A549 (cell line): Measurements from ENCODE around the gene LAGE3. TPM values are rescaled to one million over a fixed set of nuclear protein-coding genes. Genes with fewer than 3 reads are reported as not detected.

Source experiments
- ATAC-seq, 2 experiments: fragments of 200-7000 bp in 1 of 2; fragments of >200 bp in 1 of 2; cut with Nextera tagmentation in 1 of 2; cut with Tn5 transposase in 1 of 2; 3 replicates each; pipeline versions ENCODE4 v1.8.0 to v1.9.1; 2018 to 2020; ENCODE audit warnings: mild to moderate bottlenecking in 1 of 2, moderate library complexity in 1 of 2
- CTCF ChIA-PET: fragments of 300-600 bp; sonication (Branson Sonifier 250); formaldehyde crosslinking; extraction: SDS; loops from one replicate; lab custom pipeline; 2021; ENCODE audit warnings: antibody characterized with exemption, inconsistent platforms; lab: Yijun Ruan, JAX
- POLR2A ChIA-PET: fragments of 350-600 bp; formaldehyde crosslinking; extraction: SDS; loops from one replicate; lab custom pipeline; 2021; ENCODE audit warnings: antibody characterized with exemption, inconsistent platforms; lab: Yijun Ruan, JAX
- DNase-seq, 2 experiments: peaks; one replicate each; pipeline versions ENCODE4 v3.0.0 to v3.0.0-alpha.2; 2011 to 2016; ENCODE audit warnings: low read depth in 1 of 2, low spot score in 1 of 2
- FAIRE-seq: peaks from 2 replicates; lab custom pipeline; 2011; peaks lifted over from hg19 to GRCh38; lab: Jason Lieb, UNC
- H3K27ac ChIP-seq, 2 experiments: fragments of >200 bp; sonication (Bioruptor Twin); formaldehyde crosslinking; 3 replicates each; pipeline ENCODE4 v1.5.1; 2016 to 2017
- H3K4me1 ChIP-seq: fragments of >200 bp; sonication (Bioruptor Twin); formaldehyde crosslinking; 3 replicates; pipeline ENCODE4 v1.6.1; 2016
- H3K4me2 ChIP-seq: fragments of >200 bp; sonication (Bioruptor Twin); formaldehyde crosslinking; 3 replicates; pipeline ENCODE4 v1.6.1; 2016
- H3K4me3 ChIP-seq: fragments of >200 bp; sonication (Bioruptor Twin); formaldehyde crosslinking; 3 replicates; pipeline ENCODE4 v1.5.1; 2016
- H3K9me3 ChIP-seq: fragments of >200 bp; sonication (Bioruptor Twin); formaldehyde crosslinking; 3 replicates; pipeline ENCODE4 v1.6.1; 2016
- CBX8 ChIP-seq: fragments of 200-600 bp; sonication (generic); IDR thresholded peaks from 2 replicates; pipeline ENCODE4 v1.6.1; 2016
- CHD2 ChIP-seq: fragments of 150-350 bp; IDR thresholded peaks from 2 replicates; pipeline ENCODE4 v1.6.1; 2014; ENCODE audit warnings: low read length; ENCODE audit not compliant: partially characterized antibody
- CTCF ChIP-seq: fragments of >200 bp; sonication (Bioruptor Twin); formaldehyde crosslinking; IDR thresholded peaks from 3 replicates; pipeline ENCODE4 v1.5.1; 2016
- EHMT2 ChIP-seq: fragments of 200-600 bp; sonication (generic); IDR thresholded peaks from 2 replicates; pipeline ENCODE4 v1.6.1; 2016; ENCODE audit warnings: antibody characterized with exemption, low read depth, mild to moderate bottlenecking, moderate library complexity
- ELK1 ChIP-seq: fragments of 150-350 bp; IDR thresholded peaks from 2 replicates; pipeline ENCODE4 v1.6.1; 2014; ENCODE audit warnings: low read depth, mild to moderate bottlenecking, low read length
- FOSL2 ChIP-seq, 2 experiments: fragments of 450-650 bp in 1 of 2; fragments of >200 bp in 1 of 2; sonication (Bioruptor Twin) in 1 of 2; formaldehyde crosslinking; IDR thresholded peaks; 2 replicates each; pipeline versions ENCODE4 v1.5.0 to v1.6.1; 2016 to 2020; ENCODE audit warnings: mild to moderate bottlenecking in 1 of 2, moderate library complexity in 1 of 2
- HDAC2 ChIP-seq: fragments of 200-600 bp; sonication (generic); IDR thresholded peaks from 2 replicates; pipeline ENCODE4 v1.6.1; 2016
- JUN ChIP-seq, 2 experiments: fragments of >200 bp; sonication (Bioruptor Twin); formaldehyde crosslinking; IDR thresholded peaks; 2 replicates in 1 of 2; 3 replicates in 1 of 2; pipeline ENCODE4 v1.6.1; 2016 to 2017
- JUNB ChIP-seq: fragments of >200 bp; sonication (Bioruptor Twin); formaldehyde crosslinking; IDR thresholded peaks from 2 replicates; pipeline ENCODE4 v1.6.1; 2016
- KDM5A ChIP-seq: fragments of 200-600 bp; sonication (generic); IDR thresholded peaks from 2 replicates; pipeline ENCODE4 v1.6.1; 2016; ENCODE audit warnings: antibody characterized with exemption, mild to moderate bottlenecking
- NPAS2 ChIP-seq: fragments of 250-450 bp; sonication (Bioruptor Pico); IDR thresholded peaks from 2 replicates; pipeline ENCODE4 v1.8.0; 2022; ENCODE audit warnings: mild to moderate bottlenecking, moderate library complexity, borderline replicate concordance
- NR3C1 ChIP-seq: fragments of >200 bp; sonication (Bioruptor Twin); formaldehyde crosslinking; IDR thresholded peaks from 3 replicates; pipeline ENCODE4 v1.6.1; 2017
- PHF8 ChIP-seq: fragments of 200-600 bp; sonication (generic); IDR thresholded peaks from 2 replicates; pipeline ENCODE4 v1.6.1; 2016; ENCODE audit warnings: low read depth, mild to moderate bottlenecking, antibody characterized with exemption, moderate library complexity, borderline replicate concordance
- POLR2A ChIP-seq: IDR thresholded peaks from 2 replicates; pipeline ENCODE4 v1.6.1; 2012; ENCODE audit warnings: mild to moderate bottlenecking, low read length
- POLR2AphosphoS2 ChIP-seq: conservative IDR thresholded peaks from 2 replicates; pipeline ENCODE4 v1.6.1; 2012; ENCODE audit warnings: low read length, improper control_type of control experiment, inconsistent platforms
- RCOR1 ChIP-seq: fragments of 150-350 bp; IDR thresholded peaks from 2 replicates; pipeline ENCODE4 v1.6.1; 2014; ENCODE audit warnings: antibody characterized with exemption, low read length, low read depth
- ZFP36 ChIP-seq: fragments of 450-650 bp; IDR thresholded peaks from 2 replicates; pipeline ENCODE4 v1.6.1; 2014; ENCODE audit warnings: borderline replicate concordance; ENCODE audit not compliant: partially characterized antibody
- ZNF302 ChIP-seq: fragments of 250-450 bp; sonication (Bioruptor Pico); IDR thresholded peaks from 2 replicates; pipeline ENCODE4 v1.9.0; 2021; ENCODE audit warnings: inconsistent platforms, mild to moderate bottlenecking, moderate library complexity
- WGBS: methylation state at CpG from one replicate; pipeline ENCODE4 v1.1.6; 2017; ENCODE audit errors: missing lambda C conversion rate; 5-methylcytosine and 5-hydroxymethylcytosine counted together
- polyA plus RNA-seq, 4 experiments: library from polyadenylated mRNA; depleted of rRNA in 3 of 4; stranded (reverse); fragments of >200 nt; fragmentation: RNase III in 1 of 4; extraction: RNeasy Plus Mini Kit Qiagen cat#74134 plus additional on column Dnase treatment in 1 of 4; gene quantifications; 2 replicates in 3 of 4; 3 replicates in 1 of 4; pipeline ENCODE4 v1.2.3, GENCODE V29; 2011 to 2017
- TF ChIP-seq, protein P1 (sequence below): fragments of >200 bp; sonication (Bioruptor Twin); formaldehyde crosslinking; IDR thresholded peaks from 3 replicates; pipeline ENCODE4 v1.6.1; 2016
- TF ChIP-seq, protein P2 (sequence below): IDR thresholded peaks from 2 replicates; pipeline ENCODE4 v1.6.1; 2012; ENCODE audit warnings: low read depth, borderline replicate concordance

Gene LAGE3
- polyA plus RNA-seq, 2 of the 4 experiments (the other 2 are of a cell fraction) = 20.6 to 49.7 TPM

DNA sequence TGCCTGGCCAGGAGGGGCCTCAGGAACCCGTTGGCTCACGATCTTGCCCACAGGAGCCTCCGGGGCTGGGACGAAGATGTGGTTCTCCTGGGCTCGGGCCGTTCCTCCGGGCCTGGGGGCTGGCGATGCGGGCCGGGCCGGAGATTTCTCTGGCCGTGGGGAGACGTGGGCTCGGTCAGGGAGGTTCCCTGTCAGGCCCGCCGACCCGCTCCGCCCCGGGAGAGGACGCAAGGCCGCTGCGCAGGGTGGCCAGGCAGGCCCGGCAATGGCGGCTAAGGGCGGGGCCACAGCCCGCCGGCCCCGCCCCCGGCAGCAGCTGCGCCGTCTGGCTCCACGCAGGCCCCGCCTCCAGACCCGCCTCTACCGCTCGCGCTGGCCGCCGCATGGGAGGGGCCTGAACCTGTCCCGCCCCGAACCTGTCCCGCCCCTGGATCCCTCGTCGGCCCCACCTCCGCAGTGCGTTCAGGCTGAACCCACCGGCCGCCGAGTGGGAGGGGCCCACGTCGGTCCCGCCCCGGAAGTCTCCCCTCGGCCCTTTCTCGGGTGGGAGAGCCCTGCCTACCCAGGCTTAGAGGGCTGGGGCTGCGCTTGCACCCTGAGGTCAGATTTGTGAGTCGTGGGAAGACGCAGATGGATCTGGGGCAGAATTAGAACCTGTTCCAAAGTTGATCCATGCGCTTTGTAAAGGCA, 37.0 kb upstream of the LAGE3 start, which contains the start of gene FAM3A:
Gene FAM3A (minus strand): TSS at position 267 of the 690 bp plus-strand sequence. CDS start 460 bp downstream, outside the sequence.
- 13% methylated on average over 3 of the region's 59 CpGs for WGBS
- POLR2A ChIA-PET = interaction anchor here (0.6 to 1.3 kb wide), 5 partner anchors 9 to 143 kb away, joined by 3 to 6 read pairs (median 4); partner anchors contain the start of gene SLC10A3
- H3K4me1 ChIP-seq = peaks cover 10% of the 10 kb centered on the region; the same call in 2 of the 3 replicates
- TF ChIP-seq ZFP36 (no peak), JUNB (no peak), ZNF302 (no peak), RCOR1 (no peak), HDAC2 (no peak), JUN (IDR thresholded peaks at IDR 0.05) (peak in 1 of 2 experiments; percentile 49; a peak in 1 of 5 replicates), POLR2AphosphoS2 (peak; percentile 84; the same call in 1 of the 2 replicates), POLR2A (peak; percentile 76), PHF8 (peak; percentile 73; the same call in 1 of the 2 replicates), ELK1 (no peak), NR3C1 (no peak), FOSL2 (IDR thresholded peaks at IDR 0.05) (no peak), FOSL2 (CRISPR knock-in tag; IDR thresholded peaks at IDR 0.05) (no peak), KDM5A (no peak), CHD2 (no peak), CTCF (no peak), NPAS2 (no peak), CBX8 (no peak), EHMT2 (no peak)
- TF ChIP-seq, protein P1, sequence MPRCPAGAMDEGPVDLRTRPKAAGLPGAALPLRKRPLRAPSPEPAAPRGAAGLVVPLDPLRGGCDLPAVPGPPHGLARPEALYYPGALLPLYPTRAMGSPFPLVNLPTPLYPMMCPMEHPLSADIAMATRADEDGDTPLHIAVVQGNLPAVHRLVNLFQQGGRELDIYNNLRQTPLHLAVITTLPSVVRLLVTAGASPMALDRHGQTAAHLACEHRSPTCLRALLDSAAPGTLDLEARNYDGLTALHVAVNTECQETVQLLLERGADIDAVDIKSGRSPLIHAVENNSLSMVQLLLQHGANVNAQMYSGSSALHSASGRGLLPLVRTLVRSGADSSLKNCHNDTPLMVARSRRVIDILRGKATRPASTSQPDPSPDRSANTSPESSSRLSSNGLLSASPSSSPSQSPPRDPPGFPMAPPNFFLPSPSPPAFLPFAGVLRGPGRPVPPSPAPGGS = peak; percentile 51; the same call in 1 of the 3 replicates
- TF ChIP-seq, protein P2, sequence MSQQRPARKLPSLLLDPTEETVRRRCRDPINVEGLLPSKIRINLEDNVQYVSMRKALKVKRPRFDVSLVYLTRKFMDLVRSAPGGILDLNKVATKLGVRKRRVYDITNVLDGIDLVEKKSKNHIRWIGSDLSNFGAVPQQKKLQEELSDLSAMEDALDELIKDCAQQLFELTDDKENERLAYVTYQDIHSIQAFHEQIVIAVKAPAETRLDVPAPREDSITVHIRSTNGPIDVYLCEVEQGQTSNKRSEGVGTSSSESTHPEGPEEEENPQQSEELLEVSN = 0 out of 2 replicates have a peak, but pooled peaks have one; percentile 35
- TF ChIP-seq, all 56 proteins: peak for 6
- FAIRE-seq (peak; percentile 97), DNase-seq (peak; percentile 45 to 92), ATAC-seq (peak; percentile 84 to 92)
- peak within 1 kb of the TSS; percentile 69 for H3K4me3 ChIP-seq
- CTCF ChIA-PET = interaction anchor here (1.6 to 2.4 kb wide), 3 partner anchors 10 to 143 kb away, joined by 3 to 8 read pairs (median 5); no protein-coding TSS in a partner anchor
- peak within 1 kb of the TSS; percentile 86 to 91 for H3K27ac ChIP-seq
- no peaks in the 10 kb centered on the region for H3K9me3 ChIP-seq
- H3K4me2 ChIP-seq = peak within 1 kb of the TSS; percentile 79
